ENCODE data around the gene LRRIQ1.

LRRIQ1 gene

DNA sequence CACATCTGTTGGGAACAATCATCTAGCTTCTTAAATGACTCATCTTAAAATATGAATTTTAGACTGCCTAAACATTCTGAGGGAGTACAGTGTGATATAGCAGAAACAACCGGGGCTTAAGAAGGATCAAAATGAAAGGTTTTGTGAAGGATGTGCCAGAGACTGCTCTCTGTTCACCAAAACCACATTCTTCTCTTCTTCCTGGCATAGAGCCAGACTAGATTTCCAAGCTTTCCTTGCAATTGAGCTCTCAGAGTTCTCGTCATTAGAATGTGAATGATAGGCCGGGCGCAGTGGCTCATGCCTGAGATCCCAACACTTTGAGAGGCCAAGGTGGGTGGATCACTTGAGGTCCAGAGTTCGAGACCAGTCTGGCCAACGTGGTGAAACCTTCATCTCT lies 94.5 kb downstream of the LRRIQ1 start:
- no peaks in the 10 kb centered on the region for H3K9me3 ChIP-seq (ENCODE audit: control insufficient read depth, insufficient read depth, low read depth, low read length)
- H3K27ac ChIP-seq (ENCODE audit: low read depth, low read length): no peak overlapping the region
- H3K36me3 ChIP-seq (ENCODE audit: control insufficient read depth, insufficient read depth, low read length): no peaks in the 10 kb centered on the region
- no peak overlapping the region for H3K4me3 ChIP-seq (ENCODE audit: low read depth, low read length)
- H3K27me3 ChIP-seq (ENCODE audit: control insufficient read depth, insufficient read depth, low read length): no peaks in the 10 kb centered on the region
- H3K9ac ChIP-seq (ENCODE audit: low read length): no peak overlapping the region
- H3K4me1 ChIP-seq (ENCODE audit: control insufficient read depth, insufficient read depth, low read length): peaks cover 4% of the 10 kb centered on the region; the same call in 1 of the 2 replicates

GRCh38 chr12:85138833-85139232 lies 102.7 kb downstream of the LRRIQ1 start:
- H3K27ac ChIP-seq (ENCODE audit: low read depth, low read length): no peak overlapping the region
- no peaks in the 10 kb centered on the region for H3K27me3 ChIP-seq (ENCODE audit: control insufficient read depth, insufficient read depth, low read length)
- no peaks in the 10 kb centered on the region for H3K36me3 ChIP-seq (ENCODE audit: control insufficient read depth, insufficient read depth, low read length)
- H3K9me3 ChIP-seq (ENCODE audit: control insufficient read depth, insufficient read depth, low read depth, low read length): no peaks in the 10 kb centered on the region
- H3K9ac ChIP-seq (ENCODE audit: low read length): no peak overlapping the region
- peaks cover 4% of the 10 kb centered on the region; the same call in 1 of the 2 replicates for H3K4me1 ChIP-seq (ENCODE audit: control insufficient read depth, insufficient read depth, low read length)
- no peak overlapping the region for H3K4me3 ChIP-seq (ENCODE audit: low read depth, low read length)

- H3K9ac ChIP-seq (ENCODE audit: low read length): no peak overlapping the region
- H3K27ac ChIP-seq (ENCODE audit: low read depth, low read length): no peak overlapping the region
- no peaks in the 10 kb centered on the region for H3K4me1 ChIP-seq (ENCODE audit: control insufficient read depth, insufficient read depth, low read length)
- H3K27me3 ChIP-seq (ENCODE audit: control insufficient read depth, insufficient read depth, low read length): no peaks in the 10 kb centered on the region
- H3K36me3 ChIP-seq (ENCODE audit: control insufficient read depth, insufficient read depth, low read length): no peaks in the 10 kb centered on the region
- H3K4me3 ChIP-seq (ENCODE audit: low read depth, low read length): no peak overlapping the region
- no peaks in the 10 kb centered on the region for H3K9me3 ChIP-seq (ENCODE audit: control insufficient read depth, insufficient read depth, low read depth, low read length)
Observed at GRCh38 chr12:85147331-85147730, 111.2 kb downstream of the LRRIQ1 start.

- Histone ChIP-seq H3K27me3 (ENCODE audit: control insufficient read depth, insufficient read depth, low read length) (no peaks in the 10 kb centered on the region), H3K9me3 (ENCODE audit: control insufficient read depth, insufficient read depth, low read depth, low read length) (no peaks in the 10 kb centered on the region), H3K4me1 (ENCODE audit: control insufficient read depth, insufficient read depth, low read length) (no peaks in the 10 kb centered on the region), H3K27ac (ENCODE audit: low read depth, low read length) (no peak overlapping the region), H3K4me3 (ENCODE audit: low read depth, low read length) (no peak overlapping the region), H3K36me3 (ENCODE audit: control insufficient read depth, insufficient read depth, low read length) (no peaks in the 10 kb centered on the region), H3K9ac (ENCODE audit: low read length) (no peak overlapping the region)
Observed at GRCh38 chr12:85152311-85152729, 116.2 kb downstream of the LRRIQ1 start.

DNA sequence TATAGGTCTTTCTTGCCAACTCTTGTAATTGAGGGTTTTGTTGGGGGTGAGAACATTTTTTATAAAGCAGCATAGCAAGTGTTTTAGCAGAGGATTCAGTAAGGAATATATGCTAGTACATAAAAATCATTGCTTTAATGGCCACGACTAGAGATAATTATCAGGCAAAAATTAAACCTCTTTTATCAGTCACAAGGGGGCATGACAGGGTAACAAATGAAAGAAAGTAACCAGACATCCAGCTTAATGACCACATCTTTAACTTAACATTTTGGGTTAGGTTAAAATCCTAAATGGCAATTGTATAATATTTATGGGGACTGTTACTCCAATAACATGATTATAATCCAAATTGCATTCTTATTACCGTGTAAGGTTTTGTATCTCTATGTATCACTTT lies 119.6 kb downstream of the LRRIQ1 start:
- Histone ChIP-seq H3K27ac (ENCODE audit: low read depth, low read length) (no peak overlapping the region), H3K27me3 (ENCODE audit: control insufficient read depth, insufficient read depth, low read length) (no peaks in the 10 kb centered on the region)

GRCh38 chr12:85156569-85156968 lies 120.4 kb downstream of the LRRIQ1 start:
- no peak overlapping the region for H3K27ac ChIP-seq (ENCODE audit: low read depth, low read length)
- H3K4me3 ChIP-seq (ENCODE audit: low read depth, low read length): no peak overlapping the region
- H3K27me3 ChIP-seq (ENCODE audit: control insufficient read depth, insufficient read depth, low read length): no peaks in the 10 kb centered on the region
- H3K9me3 ChIP-seq (ENCODE audit: control insufficient read depth, insufficient read depth, low read depth, low read length): no peaks in the 10 kb centered on the region
- no peaks in the 10 kb centered on the region for H3K4me1 ChIP-seq (ENCODE audit: control insufficient read depth, insufficient read depth, low read length)
- H3K36me3 ChIP-seq (ENCODE audit: control insufficient read depth, insufficient read depth, low read length): no peaks in the 10 kb centered on the region
- no peak overlapping the region for H3K9ac ChIP-seq (ENCODE audit: low read length)

More for the DNA sequence above, 119.6 kb downstream of the LRRIQ1 start:
- Histone ChIP-seq H3K4me3 (ENCODE audit: low read depth, low read length) (no peak overlapping the region), H3K4me1 (ENCODE audit: control insufficient read depth, insufficient read depth, low read length) (no peaks in the 10 kb centered on the region), H3K36me3 (ENCODE audit: control insufficient read depth, insufficient read depth, low read length) (no peaks in the 10 kb centered on the region), H3K9ac (ENCODE audit: low read length) (no peak overlapping the region), H3K9me3 (ENCODE audit: control insufficient read depth, insufficient read depth, low read depth, low read length) (no peaks in the 10 kb centered on the region)

- Histone ChIP-seq H3K9me3 (ENCODE audit: control insufficient read depth, insufficient read depth, low read depth, low read length) (no peaks in the 10 kb centered on the region), H3K27ac (ENCODE audit: low read depth, low read length) (no peak overlapping the region), H3K4me1 (ENCODE audit: control insufficient read depth, insufficient read depth, low read length) (no peaks in the 10 kb centered on the region), H3K36me3 (ENCODE audit: control insufficient read depth, insufficient read depth, low read length) (no peaks in the 10 kb centered on the region), H3K27me3 (ENCODE audit: control insufficient read depth, insufficient read depth, low read length) (no peaks in the 10 kb centered on the region), H3K4me3 (ENCODE audit: low read depth, low read length) (no peak overlapping the region), H3K9ac (ENCODE audit: low read length) (no peak overlapping the region)
Observed at GRCh38 chr12:85157035-85157603, 121.0 kb downstream of the LRRIQ1 start.

- Histone ChIP-seq H3K9ac (ENCODE audit: low read length) (no peak overlapping the region), H3K9me3 (ENCODE audit: control insufficient read depth, insufficient read depth, low read depth, low read length) (no peaks in the 10 kb centered on the region), H3K27me3 (ENCODE audit: control insufficient read depth, insufficient read depth, low read length) (no peaks in the 10 kb centered on the region), H3K36me3 (ENCODE audit: control insufficient read depth, insufficient read depth, low read length) (no peaks in the 10 kb centered on the region), H3K4me1 (ENCODE audit: control insufficient read depth, insufficient read depth, low read length) (no peaks in the 10 kb centered on the region), H3K4me3 (ENCODE audit: low read depth, low read length) (no peak overlapping the region), H3K27ac (ENCODE audit: low read depth, low read length) (no peak overlapping the region)
Observed at GRCh38 chr12:85163752-85164321, 127.7 kb downstream of the LRRIQ1 start.

DNA sequence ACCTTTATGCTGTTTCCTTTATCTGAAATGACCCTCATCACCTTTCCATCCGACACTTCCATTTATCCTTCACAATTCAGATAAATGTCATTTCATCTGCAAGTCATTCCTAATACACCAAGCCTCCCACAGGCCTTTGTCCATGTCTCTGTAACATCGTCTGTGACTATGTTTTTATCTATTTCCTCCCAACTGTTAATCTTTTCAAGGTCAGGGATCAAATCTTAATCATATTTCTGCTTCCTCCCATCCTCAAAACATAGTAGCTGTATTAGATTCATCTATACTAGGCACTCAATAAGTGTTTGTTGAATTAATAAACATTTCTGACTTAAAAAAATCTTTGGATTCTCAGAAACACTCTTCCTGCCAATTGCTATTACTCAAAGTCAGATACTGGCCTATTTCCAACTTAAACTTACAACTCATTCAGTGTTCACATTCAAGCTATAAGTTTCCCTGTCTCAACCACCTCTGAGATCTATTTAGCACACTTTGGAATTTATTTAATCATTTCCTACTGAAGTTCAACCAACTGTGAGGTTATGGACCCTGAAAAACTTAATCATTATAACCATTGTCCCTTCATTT lies 143.6 kb downstream of the LRRIQ1 start:
- H3K9me3 ChIP-seq (ENCODE audit: control insufficient read depth, insufficient read depth, low read depth, low read length): no peaks in the 10 kb centered on the region
- no peak overlapping the region for H3K9ac ChIP-seq (ENCODE audit: low read length)
- H3K27ac ChIP-seq (ENCODE audit: low read depth, low read length): no peak overlapping the region
- H3K4me3 ChIP-seq (ENCODE audit: low read depth, low read length): no peak overlapping the region
- no peaks in the 10 kb centered on the region for H3K4me1 ChIP-seq (ENCODE audit: control insufficient read depth, insufficient read depth, low read length)
- no peaks in the 10 kb centered on the region for H3K27me3 ChIP-seq (ENCODE audit: control insufficient read depth, insufficient read depth, low read length)
- no peaks in the 10 kb centered on the region for H3K36me3 ChIP-seq (ENCODE audit: control insufficient read depth, insufficient read depth, low read length)

GRCh38 chr12:85182699-85183098 lies 146.5 kb downstream of the LRRIQ1 start:
- Histone ChIP-seq H3K4me3 (ENCODE audit: low read depth, low read length) (no peak overlapping the region), H3K9ac (ENCODE audit: low read length) (no peak overlapping the region), H3K36me3 (ENCODE audit: control insufficient read depth, insufficient read depth, low read length) (no peaks in the 10 kb centered on the region), H3K27ac (ENCODE audit: low read depth, low read length) (no peak overlapping the region), H3K9me3 (ENCODE audit: control insufficient read depth, insufficient read depth, low read depth, low read length) (no peaks in the 10 kb centered on the region), H3K27me3 (ENCODE audit: control insufficient read depth, insufficient read depth, low read length) (no peaks in the 10 kb centered on the region), H3K4me1 (ENCODE audit: control insufficient read depth, insufficient read depth, low read length) (no peaks in the 10 kb centered on the region)

DNA sequence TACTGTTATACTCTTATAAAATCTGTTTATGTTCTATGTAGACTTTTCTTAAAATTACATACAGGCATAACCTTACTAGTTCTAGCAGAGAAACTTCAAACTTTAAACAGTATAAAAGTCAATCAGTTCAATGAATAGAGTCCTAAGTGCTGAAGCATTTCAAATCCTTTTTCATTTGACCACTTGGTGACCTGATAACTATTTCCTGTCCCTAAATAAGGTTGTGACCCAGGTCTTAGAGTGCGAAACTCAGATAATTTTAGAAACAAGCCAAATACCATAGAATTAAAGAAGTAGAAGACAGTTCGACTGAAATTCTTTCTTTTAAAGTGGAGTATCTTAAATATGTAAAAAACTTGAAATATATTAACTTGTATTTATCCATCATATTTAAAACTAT lies 147.7 kb downstream of the LRRIQ1 start:
- no peaks in the 10 kb centered on the region for H3K36me3 ChIP-seq (ENCODE audit: control insufficient read depth, insufficient read depth, low read length)
- no peak overlapping the region for H3K4me3 ChIP-seq (ENCODE audit: low read depth, low read length)
- H3K27me3 ChIP-seq (ENCODE audit: control insufficient read depth, insufficient read depth, low read length): no peaks in the 10 kb centered on the region
- H3K27ac ChIP-seq (ENCODE audit: low read depth, low read length): no peak overlapping the region
- no peak overlapping the region for H3K9ac ChIP-seq (ENCODE audit: low read length)
- no peaks in the 10 kb centered on the region for H3K4me1 ChIP-seq (ENCODE audit: control insufficient read depth, insufficient read depth, low read length)
- H3K9me3 ChIP-seq (ENCODE audit: control insufficient read depth, insufficient read depth, low read depth, low read length): no peaks in the 10 kb centered on the region

Data from HUES6 (cell line).